GM23248 (cell line): Measurements from ENCODE around the gene RCSD1. TPM values are rescaled to one million over a fixed set of nuclear protein-coding genes. Genes with fewer than 3 reads are reported as not detected.
"Not testable (repeated sequence)": the region's sequence is repeated elsewhere in the genome, so short reads cannot be mapped to it uniquely, and the experiment has no call there.

Experiments
- DNase-seq: peaks from one replicate; pipeline ENCODE4 v3.0.0-alpha.2; 2015
- H2AFZ ChIP-seq: fragments of 200-600 bp; sonication (generic); 2 replicates; pipeline ENCODE4 v1.6.1; 2016; ENCODE audit warnings: antibody characterized with exemption
- H3F3A ChIP-seq: fragments of 200-600 bp; sonication (generic); 2 replicates; pipeline ENCODE4 v1.6.1; 2016; ENCODE audit warnings: mild to moderate bottlenecking, antibody characterized with exemption, mixed run types; ENCODE audit not compliant: insufficient read depth
- H3K27ac ChIP-seq: fragments of 200-600 bp; sonication (generic); 2 replicates; pipeline ENCODE4 v1.5.1; 2016; ENCODE audit warnings: mild to moderate bottlenecking
- H3K27me3 ChIP-seq: fragments of 200-600 bp; sonication (generic); replicated peaks from 2 replicates; pipeline ENCODE4 v1.6.1; 2016; ENCODE audit warnings: mild to moderate bottlenecking; ENCODE audit not compliant: insufficient read depth
- H3K36me3 ChIP-seq: fragments of 200-600 bp; sonication (generic); 2 replicates; pipeline ENCODE4 v1.6.1; 2016; ENCODE audit warnings: low read depth, mild to moderate bottlenecking
- H3K4me1 ChIP-seq: fragments of 200-600 bp; sonication (generic); 2 replicates; pipeline ENCODE4 v1.6.1; 2016; ENCODE audit warnings: mild to moderate bottlenecking; ENCODE audit not compliant: insufficient read depth
- H3K4me2 ChIP-seq: fragments of 200-600 bp; sonication (generic); one replicate; pipeline ENCODE4 v1.6.1; 2016; ENCODE audit warnings: mild to moderate bottlenecking; ENCODE audit not compliant: unreplicated experiment
- H3K4me3 ChIP-seq: fragments of 200-600 bp; sonication (generic); 2 replicates; pipeline ENCODE4 v1.5.1; 2016; ENCODE audit warnings: mild to moderate bottlenecking
- H3K79me2 ChIP-seq: fragments of 200-600 bp; sonication (generic); 2 replicates; pipeline ENCODE4 v1.6.1; 2016; ENCODE audit warnings: mild to moderate bottlenecking; ENCODE audit not compliant: insufficient read depth
- H3K9ac ChIP-seq: fragments of 200-600 bp; sonication (generic); 2 replicates; pipeline ENCODE4 v1.6.1; 2016; ENCODE audit warnings: mild to moderate bottlenecking
- H3K9me2 ChIP-seq: fragments of 200-600 bp; sonication (generic); 2 replicates; pipeline ENCODE4 v1.6.1; 2016; ENCODE audit warnings: mixed run types, mild to moderate bottlenecking, moderate library complexity; ENCODE audit not compliant: insufficient read depth
- H3K9me3 ChIP-seq: fragments of 200-600 bp; sonication (generic); one replicate; pipeline ENCODE4 v1.6.1; 2017; ENCODE audit warnings: low read depth
- H4K20me1 ChIP-seq: fragments of 200-600 bp; sonication (generic); 2 replicates; pipeline ENCODE4 v1.6.0; 2016; ENCODE audit not compliant: insufficient read depth
- EZH2 ChIP-seq: fragments of 200-600 bp; sonication (generic); IDR thresholded peaks from 2 replicates; pipeline ENCODE4 v1.6.1; 2018; ENCODE audit warnings: antibody characterized with exemption, mild to moderate bottlenecking; ENCODE audit not compliant: insufficient read depth, poor library complexity, severe bottlenecking
- EZH2phosphoT487 ChIP-seq: fragments of 200-600 bp; sonication (generic); IDR thresholded peaks from 2 replicates; pipeline ENCODE4 v1.6.1; 2018; ENCODE audit warnings: antibody characterized with exemption, moderate library complexity, mild to moderate bottlenecking, low read depth; ENCODE audit not compliant: insufficient read depth
- WGBS, 2 experiments: methylation state at CpG; one replicate each; pipeline ENCODE4 v1.1.6; 2015 to 2017; ENCODE audit warnings: low lambda C conversion rate in 2 of 2, low coverage in 1 of 2; ENCODE audit errors: missing lambda C conversion rate in 2 of 2; 5-methylcytosine and 5-hydroxymethylcytosine counted together
- in situ Hi-C: fragments of 300-500 bp; cut with MboI; formaldehyde crosslinking; loops from 2 replicates; pipeline ENCODE4 v1.15.0; 2020
- polyA plus RNA-seq: library from polyadenylated mRNA; unstranded; fragments of >200 nt; fragmentation: Nextera tagmentation; extraction: Ambion mirVana; gene quantifications from 2 replicates; pipeline ENCODE4 v1.2.1, GENCODE V29; 2016
- total RNA-seq: library from RNA; depleted of rRNA; stranded (reverse); fragments of >200 nt; shearing (Covaris generic); gene quantifications from 2 replicates; pipeline ENCODE4 v1.2.3, GENCODE V29; 2014

Gene RCSD1
- total and polyA plus RNA-seq, 2 experiments from 2014 or later, result 0.22 to 0.23 TPM

DNA sequence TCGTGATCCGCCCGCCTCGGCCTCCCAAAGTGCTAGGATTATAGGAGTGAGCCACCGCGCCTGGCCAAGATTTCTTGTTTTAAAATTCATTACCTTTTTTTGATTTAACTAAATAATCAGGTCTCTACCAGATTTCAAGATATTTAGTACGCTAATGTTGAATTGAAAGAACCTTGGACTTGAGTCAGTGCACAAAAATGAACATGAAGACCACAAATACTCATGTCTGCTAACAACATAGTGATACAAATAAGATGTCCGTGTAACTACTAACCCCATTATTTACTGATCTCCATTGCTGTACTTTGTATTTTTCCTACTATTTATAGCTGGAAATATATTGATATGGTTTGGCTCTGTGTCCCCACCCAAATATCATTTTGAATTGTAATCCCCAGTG, 108.1 kb downstream of the RCSD1 start:
- no peaks in the 10 kb centered on the region for H3K9me3 ChIP-seq
- no peak overlapping the region for H3K4me3 ChIP-seq
- in situ Hi-C loops, result no loop called here
- no peak for DNase-seq
- no peak for TF ChIP-seq EZH2
- TF ChIP-seq EZH2phosphoT487, result no peak
- 0 out of 2 replicates have a peak, but pooled peaks cover 8% of the 10 kb centered on the region for H3K36me3 ChIP-seq
- H3K27me3 ChIP-seq, result no peaks in the 10 kb centered on the region
- H3K9ac ChIP-seq, result no peak overlapping the region
- no peak overlapping the region for H3K4me2 ChIP-seq
- 97 to 98% methylated on average over 8 of the region's 8 CpGs for WGBS, 2 experiments
- no peaks in the 10 kb centered on the region for H3K4me1 ChIP-seq
- H2AFZ ChIP-seq, result no peak overlapping the region
- H3K27ac ChIP-seq, result no peak overlapping the region
- peaks cover 10% of the 10 kb centered on the region; the same call in 1 of the 2 replicates for H3F3A ChIP-seq
- no peaks in the 10 kb centered on the region; the same call in 1 of the 2 replicates for H4K20me1 ChIP-seq
- peaks cover 100% of the 10 kb centered on the region for H3K79me2 ChIP-seq
- H3K9me2 ChIP-seq, result no peaks in the 10 kb centered on the region

DNA sequence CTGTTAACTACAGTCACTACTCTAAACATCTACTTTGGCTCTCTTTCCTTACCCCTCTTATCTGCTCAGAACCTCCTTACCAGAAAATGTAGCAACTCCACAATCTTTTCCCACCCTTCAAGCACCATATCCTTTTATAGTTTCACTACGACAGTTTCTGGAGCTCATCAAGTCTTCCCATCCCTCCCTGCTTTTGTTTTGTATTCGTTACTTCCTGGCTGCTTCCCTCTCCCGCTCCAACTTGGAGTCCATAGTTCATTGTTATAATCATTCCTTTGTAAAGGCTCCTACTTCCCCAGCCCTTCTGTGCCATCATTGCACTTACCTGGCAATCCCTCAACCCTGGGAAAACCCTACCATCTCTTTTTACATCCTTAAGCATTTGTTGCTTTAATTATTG, 109.7 kb downstream of the RCSD1 start:
- Histone ChIP-seq H3K4me2 (no peak overlapping the region), H3K4me1 (0 out of 2 replicates have a peak, but pooled peaks cover 2% of the 10 kb centered on the region), H3K79me2 (peaks cover 100% of the 10 kb centered on the region), H3K4me3 (no peak overlapping the region), H3F3A (peaks cover 12% of the 10 kb centered on the region; the same call in 1 of the 2 replicates), H3K27me3 (no peaks in the 10 kb centered on the region), H4K20me1 (no peaks in the 10 kb centered on the region; the same call in 1 of the 2 replicates), H3K9ac (no peak overlapping the region), H3K9me3 (no peaks in the 10 kb centered on the region), H2AFZ (no peak overlapping the region), H3K36me3 (0 out of 2 replicates have a peak, but pooled peaks cover 8% of the 10 kb centered on the region), H3K9me2 (no peaks in the 10 kb centered on the region), H3K27ac (no peak overlapping the region)
- no peak for DNase-seq
- TF ChIP-seq EZH2phosphoT487 (no peak), EZH2 (no peak)
- WGBS, 2 experiments, result 53 to 57% methylated on average over 3 of the region's 3 CpGs
- in situ Hi-C loops, result no loop called here

DNA sequence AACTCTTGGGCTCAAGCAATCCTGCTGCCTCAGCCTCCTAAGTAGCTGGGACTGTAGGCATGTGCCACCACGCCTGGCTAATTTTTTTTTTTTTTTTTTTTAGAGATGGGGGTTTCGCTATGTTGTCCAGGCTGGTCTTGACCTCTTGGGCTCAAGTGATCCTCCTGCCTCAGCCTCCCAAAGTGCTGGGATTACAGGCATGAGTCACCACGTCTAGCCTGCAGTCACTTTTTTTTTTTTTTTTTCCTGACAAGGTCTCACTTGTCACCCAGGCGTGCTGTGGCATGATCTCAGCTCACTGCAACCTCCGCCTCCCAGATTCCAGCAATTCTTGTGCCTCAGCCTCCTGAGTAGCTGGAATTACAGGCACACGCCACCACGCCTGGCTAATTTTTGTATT, 111.1 kb downstream of the RCSD1 start:
- Histone ChIP-seq H3K79me2 (peaks cover 100% of the 10 kb centered on the region), H3K4me1 (0 out of 2 replicates have a peak, but pooled peaks cover 10% of the 10 kb centered on the region), H3F3A (peaks cover 17% of the 10 kb centered on the region; the same call in 1 of the 2 replicates)
- DNase-seq, H3K9me2 ChIP-seq, H3K27ac ChIP-seq, H3K9me3 ChIP-seq, H3K4me3 ChIP-seq, H3K9ac ChIP-seq, H3K36me3 ChIP-seq, H4K20me1 ChIP-seq, in situ Hi-C loops, H3K4me2 ChIP-seq, H2AFZ ChIP-seq, H3K27me3 ChIP-seq: not testable (repeated sequence)
- 87 to 89% methylated on average over 7 of the region's 7 CpGs for WGBS, 2 experiments

DNA sequence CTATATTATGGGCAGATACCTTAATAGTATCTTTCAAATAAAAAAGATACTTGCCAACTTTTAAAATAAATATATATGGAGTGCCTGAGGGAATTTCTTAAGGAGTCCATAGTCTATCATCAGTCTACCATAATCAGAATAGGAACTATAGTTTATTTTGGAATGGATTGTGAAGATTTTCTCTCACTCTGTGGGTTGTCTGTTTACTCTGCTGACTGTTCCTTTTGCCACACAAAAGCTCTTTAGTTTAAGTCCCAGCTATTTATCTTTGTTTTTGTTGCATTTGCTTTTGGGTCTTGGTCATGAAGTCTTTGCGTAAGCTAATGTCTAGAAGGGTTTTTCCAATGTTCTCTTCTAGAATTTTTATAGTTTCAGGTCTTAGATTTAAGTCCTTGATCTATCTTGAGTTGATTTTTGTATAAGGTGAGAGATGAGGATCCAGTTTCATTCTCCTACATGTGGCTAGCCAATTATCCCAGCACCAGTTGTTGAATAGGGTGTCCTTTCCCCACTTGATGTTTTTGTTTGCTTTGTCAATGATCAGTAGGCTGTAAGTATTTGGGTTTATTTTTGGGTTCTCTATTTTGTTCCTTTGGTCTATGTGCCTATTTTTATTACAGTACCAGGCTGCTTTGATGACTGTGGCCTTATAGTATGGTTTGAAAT, 112.5 kb downstream of the RCSD1 start:
- H3K9ac ChIP-seq, H3K9me2 ChIP-seq, H3K4me2 ChIP-seq, H3K27me3 ChIP-seq, in situ Hi-C loops, H3K36me3 ChIP-seq, H4K20me1 ChIP-seq, H3K27ac ChIP-seq, H3K4me3 ChIP-seq, H3K9me3 ChIP-seq, DNase-seq, H2AFZ ChIP-seq: not testable (repeated sequence)
- H3K79me2 ChIP-seq, result peaks cover 100% of the 10 kb centered on the region
- 97 to 100% methylated on average over 1 of the region's 1 CpG for WGBS, 2 experiments
- H3K4me1 ChIP-seq, result peaks cover 21% of the 10 kb centered on the region
- H3F3A ChIP-seq, result peaks cover 17% of the 10 kb centered on the region; the same call in 1 of the 2 replicates
